IMR-90 (cell line): Measurements from ENCODE around the gene ULK1.

Experiments
- BHLHE40 ChIP-seq: fragments of 150-350 bp; IDR thresholded peaks from 2 replicates; pipeline ENCODE4 v1.6.1; 2016; ENCODE audit warnings: mild to moderate bottlenecking, low read depth, low read length
- MXI1 ChIP-seq: IDR thresholded peaks from 2 replicates; pipeline ENCODE4 v1.6.1; 2012; ENCODE audit warnings: low read depth, mild to moderate bottlenecking, low read length, moderate library complexity, borderline replicate concordance
- NFE2L2 ChIP-seq: fragments of 150-350 bp; IDR thresholded peaks from 2 replicates; pipeline ENCODE4 v1.6.1; 2016; ENCODE audit warnings: low read depth, mild to moderate bottlenecking, low read length
- POLR2A ChIP-seq: IDR thresholded peaks from 2 replicates; pipeline ENCODE4 v1.6.1; 2012; ENCODE audit warnings: mild to moderate bottlenecking, low read depth, low read length
- RAD21 ChIP-seq: IDR thresholded peaks from 2 replicates; pipeline ENCODE4 v1.6.1; 2012; ENCODE audit warnings: low read length, improper control_type of control experiment
- SMC3 ChIP-seq: fragments of 150-350 bp; IDR thresholded peaks from 2 replicates; pipeline ENCODE4 v1.6.1; 2016; ENCODE audit warnings: low read depth, mild to moderate bottlenecking, antibody characterized with exemption, low read length, moderate library complexity
- USF2 ChIP-seq: fragments of 150-350 bp; IDR thresholded peaks from 2 replicates; pipeline ENCODE4 v1.6.1; 2017; ENCODE audit warnings: mild to moderate bottlenecking, antibody characterized with exemption, low read length, low read depth
- TF ChIP-seq, protein P1 (sequence below): conservative IDR thresholded peaks from 2 replicates; pipeline ENCODE4 v1.5.1; 2012; ENCODE audit warnings: mild to moderate bottlenecking, low read depth, low read length, improper control_type of control experiment

GRCh38 chr12:131917139-131917710 lies 22.8 kb downstream of the ULK1 start:
- TF ChIP-seq, protein P1, sequence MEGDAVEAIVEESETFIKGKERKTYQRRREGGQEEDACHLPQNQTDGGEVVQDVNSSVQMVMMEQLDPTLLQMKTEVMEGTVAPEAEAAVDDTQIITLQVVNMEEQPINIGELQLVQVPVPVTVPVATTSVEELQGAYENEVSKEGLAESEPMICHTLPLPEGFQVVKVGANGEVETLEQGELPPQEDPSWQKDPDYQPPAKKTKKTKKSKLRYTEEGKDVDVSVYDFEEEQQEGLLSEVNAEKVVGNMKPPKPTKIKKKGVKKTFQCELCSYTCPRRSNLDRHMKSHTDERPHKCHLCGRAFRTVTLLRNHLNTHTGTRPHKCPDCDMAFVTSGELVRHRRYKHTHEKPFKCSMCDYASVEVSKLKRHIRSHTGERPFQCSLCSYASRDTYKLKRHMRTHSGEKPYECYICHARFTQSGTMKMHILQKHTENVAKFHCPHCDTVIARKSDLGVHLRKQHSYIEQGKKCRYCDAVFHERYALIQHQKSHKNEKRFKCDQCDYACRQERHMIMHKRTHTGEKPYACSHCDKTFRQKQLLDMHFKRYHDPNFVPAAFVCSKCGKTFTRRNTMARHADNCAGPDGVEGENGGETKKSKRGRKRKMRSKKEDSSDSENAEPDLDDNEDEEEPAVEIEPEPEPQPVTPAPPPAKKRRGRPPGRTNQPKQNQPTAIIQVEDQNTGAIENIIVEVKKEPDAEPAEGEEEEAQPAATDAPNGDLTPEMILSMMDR, result no peak
- TF ChIP-seq POLR2A, result no peak
- TF ChIP-seq MXI1, result no peak
- no peak for TF ChIP-seq USF2
- no peak for TF ChIP-seq BHLHE40
- TF ChIP-seq RAD21, result no peak
- TF ChIP-seq NFE2L2, result no peak
- no peak for TF ChIP-seq SMC3
